ENCODE data around the gene DNAJC8. TPM values are rescaled to one million over a fixed set of nuclear protein-coding genes. Genes with fewer than 3 reads are reported as not detected.

Gene DNAJC8
- total RNA-seq, 5 donors from 2014 or later (not counting 1 experiment from before 2014, with no cell fraction given) = 61.8 to 68.0 (median 67.2) TPM

- Histone ChIP-seq H3K4me3 (ENCODE audit: control insufficient read depth in 1 of 2, extremely low read depth in 1 of 2, low read length in 1 of 2) (no peak overlapping the region), H3K27me3 (replicated peaks in 1 of 2; ENCODE audit: control insufficient read depth in 2 of 2, extremely low read depth in 1 of 2, insufficient read depth in 2 of 2, low read length in 1 of 2) (peaks cover 0 to 3% of the 10 kb centered on the region in 2 experiments), H3K36me3 (ENCODE audit: control insufficient read depth in 2 of 2, extremely low read depth in 1 of 2, insufficient read depth in 1 of 2, low read length in 1 of 2) (peaks cover 3 to 13% of the 10 kb centered on the region in 2 donors), H3K9me3 (no peaks in the 10 kb centered on the region), H3K4me1 (ENCODE audit: control insufficient read depth in 1 of 2, extremely low read depth in 1 of 2, insufficient read depth in 2 of 2, low read length in 2 of 2) (peaks cover 6 to 59% of the 10 kb centered on the region in 2 experiments), H3K27ac (ENCODE audit: low read length) (no peak overlapping the region)
- 70% methylated on average over 7 of the region's 8 CpGs for WGBS (ENCODE audit: insufficient coverage)
- Mint-ChIP-seq H3K36me3 (peaks cover 27% of the 10 kb centered on the region), H3K4me3 (no peak overlapping the region), H3K4me1 (peaks cover 20 to 26% (median 25%) of the 10 kb centered on the region in 3 donors), H3K27ac (no peak overlapping the region), H3K9me3 (peaks cover 4% of the 10 kb centered on the region in 3 donors), H3K27me3 (no peaks in the 10 kb centered on the region)
- no peak for DNase-seq
- ATAC-seq (replicated peaks in 1 of 4) = no peak
- ChIA-PET CTCF (no interaction called here), POLR2A (interaction anchor here in 1 of 2 donors (0.5 kb wide), 1 partner anchor 37 kb away, joined by 3 read pairs; no protein-coding TSS in a partner anchor)
These were observed 38.3 kb downstream of the DNAJC8 start for GRCh38 chr1:28194326-28195035.

- 93% methylated on average over 4 of the region's 8 CpGs for WGBS (ENCODE audit: insufficient coverage)
- POLR2A ChIA-PET = no interaction called here
- peaks cover 3 to 10% of the 10 kb centered on the region in 2 donors for H3K36me3 ChIP-seq (ENCODE audit: control insufficient read depth in 2 of 2, extremely low read depth in 1 of 2, insufficient read depth in 1 of 2, low read length in 1 of 2)
- Mint-ChIP-seq H3K27ac (no peak overlapping the region), H3K9me3 (no peaks in the 10 kb centered on the region), H3K36me3 (peaks cover 20% of the 10 kb centered on the region), H3K4me1 (peaks cover 12 to 19% (median 18%) of the 10 kb centered on the region in 3 donors), H3K27me3 (no peaks in the 10 kb centered on the region), H3K4me3 (no peak overlapping the region)
- CTCF ChIA-PET = no interaction called here
- no peak overlapping the region for H3K4me3 ChIP-seq (ENCODE audit: control insufficient read depth in 1 of 2, extremely low read depth in 1 of 2, low read length in 1 of 2)
- ATAC-seq (replicated peaks in 1 of 4) = no peak
- peaks cover 0 to 3% of the 10 kb centered on the region in 2 experiments for H3K27me3 ChIP-seq (replicated peaks in 1 of 2; ENCODE audit: control insufficient read depth in 2 of 2, extremely low read depth in 1 of 2, insufficient read depth in 2 of 2, low read length in 1 of 2)
- no peaks in the 10 kb centered on the region for H3K9me3 ChIP-seq
- no peak overlapping the region for H3K27ac ChIP-seq (ENCODE audit: low read length)
- no peak for DNase-seq
- H3K4me1 ChIP-seq (ENCODE audit: control insufficient read depth in 1 of 2, extremely low read depth in 1 of 2, insufficient read depth in 2 of 2, low read length in 2 of 2) = peaks cover 0 to 52% of the 10 kb centered on the region in 2 experiments
These were observed 39.1 kb downstream of the DNAJC8 start for GRCh38 chr1:28193701-28194161.

DNA sequence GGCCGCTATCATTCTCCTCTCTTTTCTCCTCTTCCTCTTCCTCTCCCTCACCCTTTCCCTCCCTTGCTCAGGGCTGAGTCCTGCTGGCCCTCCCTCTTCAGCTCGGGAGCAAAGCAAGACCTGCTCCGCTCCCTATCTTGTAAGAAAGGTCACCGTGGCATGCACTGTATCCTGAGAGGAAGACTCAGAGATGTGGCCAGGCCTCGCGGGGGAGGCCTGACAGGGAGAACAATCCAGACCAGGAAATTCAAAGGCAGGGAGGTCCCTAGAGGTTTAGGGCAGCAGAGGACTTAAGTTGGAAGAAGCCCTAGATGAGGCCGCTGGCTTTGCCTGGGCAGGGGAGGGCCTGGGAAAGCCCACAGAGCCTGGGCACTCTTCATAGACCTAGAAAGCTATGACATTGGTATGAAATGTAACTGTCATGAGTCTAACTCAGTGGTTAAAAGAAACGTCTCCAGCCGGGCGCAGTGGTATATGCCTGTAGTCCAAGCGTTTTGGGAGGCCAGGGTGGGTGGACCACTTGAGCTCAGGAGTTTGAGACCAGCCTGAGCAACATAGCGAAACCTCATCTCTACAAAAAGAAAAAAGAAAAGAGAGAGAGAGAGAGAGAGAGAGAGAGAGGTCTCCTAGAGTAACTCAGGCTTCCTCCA, 41.7 kb downstream of the DNAJC8 start:
- WGBS (ENCODE audit: insufficient coverage) = 97% methylated on average over 7 of the region's 12 CpGs
- no peak for ATAC-seq (replicated peaks in 1 of 4)
- POLR2A ChIA-PET = interaction anchor here in 1 of 2 donors (0.7 kb wide), 1 partner anchor 38 kb away, joined by 6 read pairs; no protein-coding TSS in a partner anchor
- Mint-ChIP-seq H3K4me3 (no peak overlapping the region), H3K9me3 (no peaks in the 10 kb centered on the region), H3K4me1 (no peaks in the 10 kb centered on the region), H3K27ac (no peak overlapping the region), H3K27me3 (no peaks in the 10 kb centered on the region), H3K36me3 (peaks cover 9% of the 10 kb centered on the region)
- peaks cover 0 to 3% of the 10 kb centered on the region in 2 donors for H3K36me3 ChIP-seq (ENCODE audit: control insufficient read depth in 2 of 2, extremely low read depth in 1 of 2, insufficient read depth in 1 of 2, low read length in 1 of 2)
- no peak for DNase-seq
- CTCF ChIA-PET = interaction anchor here in 1 of 2 donors (0.5 kb wide), 1 partner anchor 248 kb away, joined by 3 read pairs; no protein-coding TSS in a partner anchor
- no peak overlapping the region for H3K27ac ChIP-seq (ENCODE audit: low read length)
- peaks cover 0 to 26% of the 10 kb centered on the region in 2 experiments for H3K4me1 ChIP-seq (ENCODE audit: control insufficient read depth in 1 of 2, extremely low read depth in 1 of 2, insufficient read depth in 2 of 2, low read length in 2 of 2)
- H3K9me3 ChIP-seq = no peaks in the 10 kb centered on the region
- no peaks in the 10 kb centered on the region for H3K27me3 ChIP-seq (replicated peaks in 1 of 2; ENCODE audit: control insufficient read depth in 2 of 2, extremely low read depth in 1 of 2, insufficient read depth in 2 of 2, low read length in 1 of 2)
- no peak overlapping the region for H3K4me3 ChIP-seq (ENCODE audit: control insufficient read depth in 1 of 2, extremely low read depth in 1 of 2, low read length in 1 of 2)

- 56% methylated on average over 1 of the region's 3 CpGs for WGBS (ENCODE audit: insufficient coverage)
- no peaks in the 10 kb centered on the region for H3K4me1 Mint-ChIP-seq
- CTCF ChIA-PET = no interaction called here
- no peak overlapping the region for H3K4me3 Mint-ChIP-seq
- DNase-seq (no peak), ATAC-seq (replicated peaks in 1 of 4) (no peak)
- peaks cover 9% of the 10 kb centered on the region for H3K36me3 Mint-ChIP-seq
- Histone ChIP-seq H3K9me3 (no peaks in the 10 kb centered on the region), H3K4me3 (ENCODE audit: control insufficient read depth in 1 of 2, extremely low read depth in 1 of 2, low read length in 1 of 2) (no peak overlapping the region), H3K36me3 (ENCODE audit: control insufficient read depth in 2 of 2, extremely low read depth in 1 of 2, insufficient read depth in 1 of 2, low read length in 1 of 2) (peaks cover 0 to 3% of the 10 kb centered on the region in 2 donors), H3K4me1 (ENCODE audit: control insufficient read depth in 1 of 2, extremely low read depth in 1 of 2, insufficient read depth in 2 of 2, low read length in 2 of 2) (peaks cover 0 to 19% of the 10 kb centered on the region in 2 experiments), H3K27ac (ENCODE audit: low read length) (no peak overlapping the region), H3K27me3 (replicated peaks in 1 of 2; ENCODE audit: control insufficient read depth in 2 of 2, extremely low read depth in 1 of 2, insufficient read depth in 2 of 2, low read length in 1 of 2) (no peaks in the 10 kb centered on the region)
- POLR2A ChIA-PET = no interaction called here
- H3K27ac Mint-ChIP-seq = no peak overlapping the region
- H3K27me3 Mint-ChIP-seq = no peaks in the 10 kb centered on the region
- no peaks in the 10 kb centered on the region for H3K9me3 Mint-ChIP-seq
These were observed 42.4 kb downstream of the DNAJC8 start for GRCh38 chr1:28190337-28190979.

GRCh38 chr1:28185071-28185470, 47.8 kb downstream of the DNAJC8 start:
- H3K27me3 ChIP-seq (replicated peaks in 1 of 2; ENCODE audit: control insufficient read depth in 2 of 2, extremely low read depth in 1 of 2, insufficient read depth in 2 of 2, low read length in 1 of 2) = no peaks in the 10 kb centered on the region
- no peak overlapping the region for H3K27ac Mint-ChIP-seq
- POLR2A ChIA-PET = no interaction called here

More at GRCh38 chr1:28185071-28185470, 47.8 kb downstream of the DNAJC8 start:
- no CpG with 5 or more reads among the region's 1 CpG for WGBS (ENCODE audit: insufficient coverage)
- Histone ChIP-seq H3K27ac (ENCODE audit: low read length) (no peak overlapping the region), H3K4me1 (ENCODE audit: control insufficient read depth in 1 of 2, extremely low read depth in 1 of 2, insufficient read depth in 2 of 2, low read length in 2 of 2) (peaks cover 3 to 7% of the 10 kb centered on the region in 2 experiments), H3K9me3 (no peaks in the 10 kb centered on the region), H3K36me3 (ENCODE audit: control insufficient read depth in 2 of 2, extremely low read depth in 1 of 2, insufficient read depth in 1 of 2, low read length in 1 of 2) (no peaks in the 10 kb centered on the region), H3K4me3 (ENCODE audit: control insufficient read depth in 1 of 2, extremely low read depth in 1 of 2, low read length in 1 of 2) (no peak overlapping the region)
- peaks cover 5% of the 10 kb centered on the region for H3K36me3 Mint-ChIP-seq
- H3K27me3 Mint-ChIP-seq = no peaks in the 10 kb centered on the region
- H3K9me3 Mint-ChIP-seq = no peaks in the 10 kb centered on the region
- DNase-seq (no peak), ATAC-seq (replicated peaks in 1 of 4) (no peak)
- H3K4me3 Mint-ChIP-seq = no peak overlapping the region
- peaks cover 11 to 13% (median 12%) of the 10 kb centered on the region in 3 donors for H3K4me1 Mint-ChIP-seq
- CTCF ChIA-PET = interaction anchor here in 1 of 2 donors (0.5 kb wide), 1 partner anchor 22 kb away, joined by 4 read pairs; no protein-coding TSS in a partner anchor

All from T-cell (primary cell).